HFF-Myc (cell line): ENCODE results near the gene TMEM131.

Experiments
- DNase-seq: peaks from one replicate; pipeline ENCODE4 v3.0.0-alpha.2; 2011; ENCODE audit warnings: low read depth; ENCODE audit errors: extremely low read depth
- H3K4me3 ChIP-seq: replicated peaks from 2 replicates; pipeline ENCODE4 v1.5.1; 2011; ENCODE audit warnings: low read depth, mild to moderate bottlenecking, control low read depth, low read length
- TF ChIP-seq, protein P1 (sequence below): IDR thresholded peaks from 2 replicates; pipeline ENCODE4 v1.5.1; 2012; ENCODE audit warnings: mild to moderate bottlenecking, low read depth, low read length, control low read depth; ENCODE audit errors: missing control alignments

TMEM131 gene

GRCh38 chr2:97992836-97993825 is 2.6 kb downstream of the TMEM131 start:
- no peak for DNase-seq
- H3K4me3 ChIP-seq, result peak overlapping the region; percentile 88
- TF ChIP-seq, protein P1, sequence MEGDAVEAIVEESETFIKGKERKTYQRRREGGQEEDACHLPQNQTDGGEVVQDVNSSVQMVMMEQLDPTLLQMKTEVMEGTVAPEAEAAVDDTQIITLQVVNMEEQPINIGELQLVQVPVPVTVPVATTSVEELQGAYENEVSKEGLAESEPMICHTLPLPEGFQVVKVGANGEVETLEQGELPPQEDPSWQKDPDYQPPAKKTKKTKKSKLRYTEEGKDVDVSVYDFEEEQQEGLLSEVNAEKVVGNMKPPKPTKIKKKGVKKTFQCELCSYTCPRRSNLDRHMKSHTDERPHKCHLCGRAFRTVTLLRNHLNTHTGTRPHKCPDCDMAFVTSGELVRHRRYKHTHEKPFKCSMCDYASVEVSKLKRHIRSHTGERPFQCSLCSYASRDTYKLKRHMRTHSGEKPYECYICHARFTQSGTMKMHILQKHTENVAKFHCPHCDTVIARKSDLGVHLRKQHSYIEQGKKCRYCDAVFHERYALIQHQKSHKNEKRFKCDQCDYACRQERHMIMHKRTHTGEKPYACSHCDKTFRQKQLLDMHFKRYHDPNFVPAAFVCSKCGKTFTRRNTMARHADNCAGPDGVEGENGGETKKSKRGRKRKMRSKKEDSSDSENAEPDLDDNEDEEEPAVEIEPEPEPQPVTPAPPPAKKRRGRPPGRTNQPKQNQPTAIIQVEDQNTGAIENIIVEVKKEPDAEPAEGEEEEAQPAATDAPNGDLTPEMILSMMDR, result no peak

- DNase-seq, result no peak
- H3K4me3 ChIP-seq, result no peak overlapping the region
- TF ChIP-seq, protein P1, result no peak
These were observed 4.5 kb downstream of the TMEM131 start for GRCh38 chr2:97991081-97991856.

GRCh38 chr2:97988722-97989121 is 7.0 kb downstream of the TMEM131 start:
- DNase-seq, result no peak
- TF ChIP-seq, protein P1, result no peak
- H3K4me3 ChIP-seq, result no peak overlapping the region

GRCh38 chr2:97985998-97986397 is 9.8 kb downstream of the TMEM131 start:
- no peak overlapping the region for H3K4me3 ChIP-seq
- TF ChIP-seq, protein P1, result no peak
- DNase-seq, result no peak

DNA sequence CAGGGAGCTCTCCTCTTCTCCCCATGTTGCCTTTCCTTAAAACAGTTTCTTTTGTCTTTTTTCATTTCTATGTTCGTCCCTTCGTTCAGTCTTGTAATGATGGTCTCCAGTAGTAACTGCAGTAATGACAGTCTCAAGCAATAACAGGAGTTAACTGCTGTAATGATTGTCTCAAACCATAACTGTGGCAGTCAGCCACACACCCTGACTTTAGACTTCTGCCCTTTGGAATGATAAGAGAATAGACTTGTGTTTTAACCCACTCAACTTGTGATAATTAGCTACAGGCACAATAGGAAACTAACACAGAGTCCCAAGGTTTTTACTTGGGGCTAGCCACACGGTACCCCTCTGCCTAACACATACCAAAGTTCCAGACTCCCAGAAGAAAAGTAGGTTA is 12.1 kb downstream of the TMEM131 start:
- TF ChIP-seq, protein P1, result no peak
- no peak for DNase-seq
- H3K4me3 ChIP-seq, result no peak overlapping the region

- TF ChIP-seq, protein P1, result no peak
- no peak overlapping the region for H3K4me3 ChIP-seq
- DNase-seq, result no peak
These were observed 12.6 kb downstream of the TMEM131 start for GRCh38 chr2:97983134-97983533.
